ENCODE results near the gene LRP1B. TPM values are rescaled to one million over a fixed set of nuclear protein-coding genes. Genes with fewer than 3 reads are reported as not detected.
"Not testable (repeated sequence)": the region's sequence is repeated elsewhere in the genome, so short reads cannot be mapped to it uniquely, and the experiment has no call there.

Gene LRP1B
- total RNA-seq, 2 experiments from 2014 or later = not detected

DNA sequence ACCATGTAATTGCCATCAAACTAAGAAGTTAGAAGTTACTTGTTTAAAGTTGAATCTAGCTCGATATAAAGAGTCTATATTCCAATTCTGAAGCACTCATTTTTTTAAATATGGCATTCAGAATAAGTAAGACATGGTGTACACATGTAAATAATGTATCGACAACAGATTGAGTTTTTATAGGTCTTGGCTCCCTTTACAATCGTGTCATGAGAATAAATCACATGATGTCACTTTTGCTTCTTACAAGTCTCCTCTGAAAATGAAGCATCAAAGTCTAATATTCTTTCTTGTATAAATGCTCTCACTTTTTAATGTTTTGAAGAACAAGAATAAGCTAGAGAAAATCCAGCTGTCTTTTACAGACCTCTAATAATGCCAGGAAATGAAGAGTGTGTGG, 33.1 kb downstream of the LRP1B start:
- Mint-ChIP-seq H3K36me3 (ENCODE audit: low read depth) (no peaks in the 10 kb centered on the region), H3K4me3 (no peak overlapping the region), H3K27me3 (ENCODE audit: low read depth) (no peaks in the 10 kb centered on the region), H3K9me3 (ENCODE audit: insufficient read depth) (no peaks in the 10 kb centered on the region), H3K27ac (no peak overlapping the region), H3K4me1 (ENCODE audit: low read depth) (no peaks in the 10 kb centered on the region)
- no peak for ATAC-seq
- ChIA-PET CTCF (no interaction called here), POLR2A (no interaction called here)
- no peak for DNase-seq

DNA sequence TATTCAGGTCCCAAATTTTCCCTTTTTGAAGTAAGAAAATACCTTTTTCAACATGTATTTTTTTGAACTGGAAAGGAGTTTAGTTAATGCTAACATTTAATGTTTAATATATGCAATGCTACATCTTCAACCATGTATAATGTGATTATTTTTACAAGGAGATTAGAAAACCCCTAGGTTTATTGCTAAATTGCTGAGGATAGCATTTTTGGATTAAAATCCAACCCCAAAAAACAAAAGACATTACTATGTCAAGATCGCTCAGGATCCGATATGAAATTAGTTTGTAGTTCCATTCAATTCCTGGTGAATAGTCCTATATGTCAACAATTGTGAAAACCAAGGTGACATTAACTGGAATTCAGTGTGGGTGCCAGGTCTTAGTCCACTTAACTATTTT, 35.2 kb downstream of the LRP1B start:
- Mint-ChIP-seq H3K27me3 (ENCODE audit: low read depth) (no peaks in the 10 kb centered on the region), H3K9me3 (ENCODE audit: insufficient read depth) (no peaks in the 10 kb centered on the region), H3K36me3 (ENCODE audit: low read depth) (no peaks in the 10 kb centered on the region), H3K27ac (no peak overlapping the region), H3K4me3 (no peak overlapping the region), H3K4me1 (ENCODE audit: low read depth) (no peaks in the 10 kb centered on the region)
- DNase-seq = no peak
- ATAC-seq = no peak
- ChIA-PET POLR2A (no interaction called here), CTCF (no interaction called here)

DNA sequence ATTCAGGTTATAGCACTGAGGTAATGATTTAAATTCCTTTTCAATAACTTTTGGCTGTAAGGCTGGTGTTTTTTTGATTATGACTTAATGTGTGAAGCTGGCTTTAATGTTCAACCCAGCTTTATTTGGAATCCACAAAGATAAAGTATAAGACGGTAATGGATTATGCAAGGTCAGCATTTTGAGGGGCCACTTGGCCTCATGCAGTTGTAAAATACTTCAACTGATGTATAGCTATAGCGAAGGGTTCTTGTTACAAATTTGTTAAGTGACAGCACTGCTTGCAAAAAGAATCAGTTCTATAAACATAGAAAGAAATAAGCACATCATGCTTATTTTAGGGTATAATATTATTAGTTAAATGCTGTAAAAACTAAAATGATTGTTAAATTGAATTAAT, 36.6 kb downstream of the LRP1B start:
- no peak for DNase-seq
- no peak for ATAC-seq
- Mint-ChIP-seq H3K4me1 (ENCODE audit: low read depth) (no peaks in the 10 kb centered on the region), H3K36me3 (ENCODE audit: low read depth) (no peaks in the 10 kb centered on the region), H3K27ac (no peak overlapping the region), H3K4me3 (no peak overlapping the region), H3K27me3 (ENCODE audit: low read depth) (no peaks in the 10 kb centered on the region), H3K9me3 (ENCODE audit: insufficient read depth) (peaks cover 3% of the 10 kb centered on the region)
- POLR2A ChIA-PET = no interaction called here
- CTCF ChIA-PET = no interaction called here

DNA sequence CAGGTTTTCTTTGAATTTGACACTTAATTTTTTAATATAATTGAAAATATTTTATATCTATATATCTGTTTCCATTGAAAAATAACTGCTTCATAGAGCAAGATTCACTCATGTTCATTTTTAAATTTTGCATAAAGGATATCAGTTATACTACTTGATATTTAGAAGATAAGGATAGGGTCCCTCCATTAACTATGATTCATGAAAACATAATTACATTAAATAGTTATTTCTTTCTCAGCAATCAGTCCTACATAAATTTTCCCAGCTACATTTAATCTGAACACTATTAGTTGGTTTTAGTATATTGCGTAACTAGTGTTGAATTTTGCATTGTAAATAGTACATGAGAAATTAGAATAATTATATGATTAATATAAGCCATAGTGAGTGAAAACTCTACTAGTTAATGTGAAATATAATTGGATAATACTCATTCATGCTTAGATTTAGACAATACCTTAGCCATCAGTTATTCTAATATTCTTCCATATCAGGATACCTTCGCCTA, 42.7 kb downstream of the LRP1B start:
- Mint-ChIP-seq H3K27ac (no peak overlapping the region), H3K27me3 (ENCODE audit: low read depth) (no peaks in the 10 kb centered on the region), H3K4me3 (no peak overlapping the region), H3K9me3 (ENCODE audit: insufficient read depth) (peaks cover 6% of the 10 kb centered on the region), H3K4me1 (ENCODE audit: low read depth) (no peaks in the 10 kb centered on the region), H3K36me3 (ENCODE audit: low read depth) (no peaks in the 10 kb centered on the region)
- no peak for ATAC-seq
- ChIA-PET POLR2A (no interaction called here), CTCF (no interaction called here)
- DNase-seq = no peak

DNA sequence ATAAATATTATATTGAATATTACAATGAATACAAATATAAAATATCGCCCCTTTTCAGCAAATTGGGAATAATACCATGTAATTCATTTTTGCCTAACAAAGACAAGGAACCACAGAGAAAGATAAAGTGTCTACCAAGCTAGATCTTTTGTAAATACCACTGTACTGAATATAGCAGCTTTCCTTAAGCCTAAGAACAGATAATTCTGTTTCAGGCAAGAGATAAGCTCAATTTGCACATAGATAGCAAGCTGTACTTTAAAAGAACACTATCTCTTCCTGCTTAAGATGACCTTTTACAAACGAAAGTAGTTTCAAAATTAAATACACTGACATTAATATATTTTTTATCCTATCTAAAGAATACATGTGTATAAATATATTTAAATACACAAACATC, 43.2 kb downstream of the LRP1B start:
- POLR2A ChIA-PET; H3K27ac Mint-ChIP-seq; CTCF ChIA-PET; H3K36me3 Mint-ChIP-seq (ENCODE audit: low read depth); DNase-seq; H3K4me3 Mint-ChIP-seq; ATAC-seq; H3K9me3 Mint-ChIP-seq (ENCODE audit: insufficient read depth); H3K4me1 Mint-ChIP-seq (ENCODE audit: low read depth); H3K27me3 Mint-ChIP-seq (ENCODE audit: low read depth): not testable (repeated sequence)

DNA sequence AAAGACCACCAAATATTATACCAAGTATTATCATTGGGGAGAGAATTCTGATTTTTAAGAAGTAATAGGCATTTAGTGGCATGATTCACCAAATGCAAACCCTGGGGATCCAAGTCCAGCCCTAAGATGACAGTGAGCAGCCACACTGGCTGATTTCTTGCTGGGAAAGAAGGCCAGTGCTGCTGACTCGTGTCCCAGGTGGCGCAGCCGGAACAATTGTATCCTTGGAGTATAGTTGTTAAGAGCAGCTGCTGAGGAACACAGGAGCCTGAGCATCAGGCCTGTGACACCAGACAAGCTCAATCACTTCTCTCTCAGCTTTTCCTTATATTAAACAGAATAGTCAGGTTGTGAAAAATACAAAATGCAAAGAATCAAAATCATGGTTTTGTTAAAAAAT, 48.4 kb downstream of the LRP1B start:
- Mint-ChIP-seq H3K9me3 (ENCODE audit: insufficient read depth) (peaks cover 3% of the 10 kb centered on the region), H3K36me3 (ENCODE audit: low read depth) (no peaks in the 10 kb centered on the region), H3K27ac (no peak overlapping the region), H3K4me1 (ENCODE audit: low read depth) (no peaks in the 10 kb centered on the region), H3K4me3 (no peak overlapping the region), H3K27me3 (ENCODE audit: low read depth) (no peaks in the 10 kb centered on the region)
- DNase-seq = no peak
- no peak for ATAC-seq
- ChIA-PET POLR2A (no interaction called here), CTCF (no interaction called here)

DNA sequence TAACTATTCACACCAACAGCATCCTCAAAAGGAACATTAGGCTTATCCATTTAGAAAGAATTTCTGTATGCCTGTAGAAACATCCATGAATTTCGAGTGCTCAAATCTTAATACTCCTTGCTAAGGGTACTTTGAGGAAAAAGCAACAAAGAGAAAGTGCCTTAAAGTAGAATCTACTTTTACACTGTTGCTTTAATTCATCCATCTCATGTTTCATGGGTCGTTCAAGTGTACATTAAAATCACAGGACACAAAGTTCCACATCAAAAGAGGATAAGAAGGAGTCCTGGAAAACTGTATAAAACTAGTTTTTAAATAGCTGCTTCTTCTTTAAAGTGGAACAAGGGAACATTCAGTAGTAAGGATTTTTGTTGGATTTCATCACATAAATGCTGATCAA, 54.5 kb downstream of the LRP1B start:
- H3K4me3 Mint-ChIP-seq = no peak overlapping the region
- no peak for DNase-seq
- no peak for ATAC-seq
- no peaks in the 10 kb centered on the region for H3K4me1 Mint-ChIP-seq (ENCODE audit: low read depth)
- H3K27ac Mint-ChIP-seq = no peak overlapping the region
- no peaks in the 10 kb centered on the region for H3K36me3 Mint-ChIP-seq (ENCODE audit: low read depth)
- no peaks in the 10 kb centered on the region for H3K9me3 Mint-ChIP-seq (ENCODE audit: insufficient read depth)
- no peaks in the 10 kb centered on the region for H3K27me3 Mint-ChIP-seq (ENCODE audit: low read depth)
- ChIA-PET POLR2A (no interaction called here), CTCF (no interaction called here)

DNA sequence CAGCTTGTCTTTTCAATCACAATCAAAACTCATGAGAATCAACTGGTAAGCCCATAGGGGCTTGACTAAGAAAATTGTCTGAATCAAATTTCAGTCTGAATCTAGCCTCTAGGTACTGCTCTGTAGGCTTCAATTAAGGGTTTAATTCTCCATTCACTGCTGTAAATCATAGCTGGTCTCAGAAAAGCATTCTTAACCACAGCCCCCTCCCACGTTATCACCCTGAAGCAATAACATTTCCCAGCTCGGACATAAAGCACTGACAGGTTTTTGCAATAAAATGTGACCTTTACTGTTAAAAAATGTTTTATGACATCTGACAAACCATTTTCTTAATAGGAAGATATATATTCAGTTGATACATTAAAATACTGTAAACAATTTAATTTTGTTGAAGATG, 55.0 kb downstream of the LRP1B start:
- no peak overlapping the region for H3K27ac Mint-ChIP-seq
- no peaks in the 10 kb centered on the region for H3K36me3 Mint-ChIP-seq (ENCODE audit: low read depth)
- no peaks in the 10 kb centered on the region for H3K27me3 Mint-ChIP-seq (ENCODE audit: low read depth)
- no peak overlapping the region for H3K4me3 Mint-ChIP-seq
- no peak for ATAC-seq
- no peaks in the 10 kb centered on the region for H3K4me1 Mint-ChIP-seq (ENCODE audit: low read depth)
- no peaks in the 10 kb centered on the region for H3K9me3 Mint-ChIP-seq (ENCODE audit: insufficient read depth)
- DNase-seq = no peak
- POLR2A ChIA-PET = no interaction called here
- CTCF ChIA-PET = no interaction called here

DNA sequence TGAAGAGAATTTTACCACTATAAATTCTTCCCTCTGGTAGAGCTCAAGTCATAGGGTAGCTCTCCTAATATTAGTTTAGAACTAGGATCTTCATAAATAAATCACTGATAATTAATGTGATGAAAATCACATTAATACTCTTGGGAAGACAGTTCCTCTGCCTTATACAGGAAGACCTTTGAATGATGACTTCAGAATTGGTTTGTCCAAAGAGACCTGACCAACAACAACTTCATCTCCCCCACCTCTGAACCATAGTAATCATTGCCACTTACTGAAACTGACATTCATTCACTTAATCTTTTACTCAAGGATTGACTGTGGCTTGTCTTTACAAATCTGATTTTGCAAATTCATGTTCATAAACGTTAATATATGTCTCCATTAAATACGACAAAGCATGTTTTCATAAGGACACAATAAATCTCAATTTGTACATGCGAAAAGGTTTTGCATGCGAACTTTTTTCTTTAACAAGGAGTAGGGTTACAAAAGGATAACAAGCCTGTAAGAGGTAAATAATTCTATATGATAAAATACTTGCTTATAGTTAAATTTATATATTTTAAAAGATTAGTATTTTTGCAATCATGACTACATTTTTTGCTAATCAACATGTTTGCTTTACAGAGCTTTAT, 61.4 kb downstream of the LRP1B start:
- Mint-ChIP-seq H3K27ac (no peak overlapping the region), H3K4me3 (no peak overlapping the region), H3K4me1 (ENCODE audit: low read depth) (no peaks in the 10 kb centered on the region), H3K9me3 (ENCODE audit: insufficient read depth) (no peaks in the 10 kb centered on the region), H3K27me3 (ENCODE audit: low read depth) (no peaks in the 10 kb centered on the region), H3K36me3 (ENCODE audit: low read depth) (no peaks in the 10 kb centered on the region)
- ATAC-seq (no peak), DNase-seq (no peak)
- ChIA-PET POLR2A (no interaction called here), CTCF (no interaction called here)

DNA sequence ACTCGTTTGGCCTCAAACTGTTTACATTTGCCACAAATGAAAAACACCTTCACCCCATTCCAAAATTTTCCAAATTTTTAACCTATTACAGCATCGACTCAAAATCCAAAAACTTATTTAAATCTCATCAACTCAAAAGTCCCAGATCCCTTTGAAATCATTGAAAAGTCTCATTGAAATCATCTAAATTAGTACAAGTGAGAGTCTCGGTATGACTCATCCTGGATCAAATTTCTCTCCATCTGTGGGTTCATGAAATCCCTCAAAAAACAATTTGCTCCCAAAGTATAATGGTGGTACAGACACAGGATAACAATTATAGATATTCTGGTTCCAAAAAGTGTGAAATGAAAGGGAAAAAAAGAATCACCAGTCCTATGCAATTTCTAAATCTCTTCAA, 65.1 kb downstream of the LRP1B start:
- POLR2A ChIA-PET = no interaction called here
- no peak for DNase-seq
- Mint-ChIP-seq H3K36me3 (ENCODE audit: low read depth) (no peaks in the 10 kb centered on the region), H3K4me1 (ENCODE audit: low read depth) (no peaks in the 10 kb centered on the region), H3K9me3 (ENCODE audit: insufficient read depth) (no peaks in the 10 kb centered on the region), H3K27ac (no peak overlapping the region), H3K4me3 (no peak overlapping the region), H3K27me3 (ENCODE audit: low read depth) (no peaks in the 10 kb centered on the region)
- CTCF ChIA-PET = no interaction called here
- no peak for ATAC-seq

DNA sequence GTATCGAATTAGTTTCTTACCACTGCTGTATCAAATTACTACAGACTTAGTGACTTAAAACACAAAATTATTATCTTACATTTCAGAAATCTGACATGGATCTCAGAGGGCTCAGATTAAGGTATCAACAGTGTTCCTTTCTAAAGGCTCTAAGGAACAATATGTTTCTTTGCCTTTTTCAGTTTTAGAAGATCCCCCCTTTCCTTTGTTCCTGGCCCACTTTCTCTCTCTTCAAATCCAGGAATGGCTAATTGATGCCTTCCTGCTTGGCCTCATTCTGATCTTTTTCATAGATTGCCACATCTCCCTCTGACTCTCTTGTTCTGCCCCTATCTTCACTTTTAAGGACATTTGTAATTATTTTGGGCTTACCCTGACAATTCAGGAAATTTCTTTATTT, 65.7 kb downstream of the LRP1B start:
- Mint-ChIP-seq H3K4me3 (no peak overlapping the region), H3K9me3 (ENCODE audit: insufficient read depth) (no peaks in the 10 kb centered on the region), H3K27me3 (ENCODE audit: low read depth) (no peaks in the 10 kb centered on the region), H3K4me1 (ENCODE audit: low read depth) (no peaks in the 10 kb centered on the region), H3K27ac (no peak overlapping the region), H3K36me3 (ENCODE audit: low read depth) (no peaks in the 10 kb centered on the region)
- POLR2A ChIA-PET = no interaction called here
- DNase-seq (no peak), ATAC-seq (no peak)
- CTCF ChIA-PET = no interaction called here

DNA sequence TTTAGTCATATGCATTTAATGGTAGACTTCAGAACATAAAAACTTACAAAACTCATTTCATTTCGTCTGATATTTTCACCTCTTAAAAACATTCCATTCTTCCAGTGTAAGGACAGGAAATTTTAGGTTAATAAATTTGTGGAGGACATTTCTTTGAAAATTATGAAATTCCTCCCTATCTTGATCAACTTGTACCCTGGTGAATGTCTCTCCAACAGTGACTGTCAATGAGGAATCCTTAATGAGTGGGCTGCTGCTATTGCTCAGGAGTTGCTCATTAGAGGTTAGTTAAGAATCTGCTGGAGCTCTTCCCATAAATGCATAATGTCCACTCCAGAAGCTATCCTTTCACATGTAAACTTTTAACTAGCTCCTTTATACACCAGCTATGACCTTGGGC, 69.1 kb downstream of the LRP1B start:
- Mint-ChIP-seq H3K4me1 (ENCODE audit: low read depth) (no peaks in the 10 kb centered on the region), H3K27ac (no peak overlapping the region), H3K9me3 (ENCODE audit: insufficient read depth) (peaks cover 4% of the 10 kb centered on the region), H3K36me3 (ENCODE audit: low read depth) (no peaks in the 10 kb centered on the region), H3K27me3 (ENCODE audit: low read depth) (no peaks in the 10 kb centered on the region), H3K4me3 (no peak overlapping the region)
- ChIA-PET CTCF (no interaction called here), POLR2A (no interaction called here)
- no peak for DNase-seq
- no peak for ATAC-seq

DNA sequence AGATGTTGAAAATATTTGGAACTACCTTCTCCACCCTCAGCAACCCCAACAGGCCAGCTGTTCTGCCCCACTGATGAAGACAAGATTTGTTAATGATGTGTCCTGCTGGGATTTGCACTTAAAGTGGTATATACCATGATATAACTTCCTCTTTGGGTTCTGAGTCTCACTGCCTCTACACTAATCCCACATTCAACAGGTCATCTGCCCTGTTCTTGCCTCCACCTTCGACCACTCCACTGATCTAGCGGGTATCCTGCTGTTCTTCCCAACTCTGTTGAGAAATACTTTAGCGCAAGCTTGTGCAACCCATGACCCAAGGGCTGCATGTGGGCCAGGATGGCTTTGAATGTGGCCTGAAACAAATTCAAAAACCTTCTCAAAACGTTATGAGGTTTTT, 72.7 kb downstream of the LRP1B start:
- ChIA-PET CTCF (no interaction called here), POLR2A (no interaction called here)
- Mint-ChIP-seq H3K27me3 (ENCODE audit: low read depth) (no peaks in the 10 kb centered on the region), H3K27ac (no peak overlapping the region), H3K36me3 (ENCODE audit: low read depth) (no peaks in the 10 kb centered on the region), H3K9me3 (ENCODE audit: insufficient read depth) (peaks cover 4% of the 10 kb centered on the region), H3K4me3 (no peak overlapping the region), H3K4me1 (ENCODE audit: low read depth) (no peaks in the 10 kb centered on the region)
- DNase-seq (no peak), ATAC-seq (no peak)

Measured in activated CD8-positive, alpha-beta T cell treated with anti-CD3 and anti-CD28 coated beads, Interleukin-2, amount 10 ng/mL, durations not matched to agents 7 days and 5 days (primary cell).